C1 segment of cervical spinal cord (tissue), 14 donors: Measurements from ENCODE around the gene SPO11.

ENCODE experiments used
- DNase-seq, 14 donors: peaks; one replicate each; lab custom pipeline; 2025; lab: John Stamatoyannopoulos, UW

The SPO11 gene

DNA sequence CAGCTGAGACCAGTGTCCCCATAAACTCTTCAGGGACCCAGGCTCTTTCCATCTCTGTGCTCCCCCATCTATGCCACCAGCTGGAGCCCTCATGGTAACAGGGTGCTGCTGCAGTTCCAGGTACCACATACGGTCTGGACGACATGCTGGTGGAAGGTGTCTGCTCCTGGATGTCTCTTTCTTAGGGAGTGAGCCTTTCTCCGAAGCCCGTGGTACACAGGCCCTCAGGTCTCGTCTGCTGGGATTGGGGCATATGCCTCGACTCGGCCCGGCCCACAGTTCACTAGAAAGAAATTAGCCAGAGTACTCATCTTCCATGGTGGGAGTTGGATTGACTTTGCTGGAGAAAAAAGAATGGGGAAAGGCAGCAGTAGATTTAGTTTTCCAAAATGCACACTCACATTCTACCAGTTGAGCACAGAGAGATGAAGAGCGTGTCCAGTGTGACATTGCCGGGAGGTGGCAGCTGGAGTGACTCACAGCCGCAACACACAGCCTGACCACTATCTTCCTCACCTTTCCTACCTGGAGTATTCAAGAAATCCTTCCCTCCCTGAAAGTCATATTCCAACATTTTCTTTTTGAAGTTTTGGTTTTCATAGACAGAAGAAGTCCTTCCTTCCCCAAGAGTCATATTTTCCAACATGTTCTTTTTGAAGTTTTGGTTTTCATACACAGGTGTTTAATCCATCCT lies 18.6 kb upstream of the SPO11 start:
- no peak for DNase-seq

DNA sequence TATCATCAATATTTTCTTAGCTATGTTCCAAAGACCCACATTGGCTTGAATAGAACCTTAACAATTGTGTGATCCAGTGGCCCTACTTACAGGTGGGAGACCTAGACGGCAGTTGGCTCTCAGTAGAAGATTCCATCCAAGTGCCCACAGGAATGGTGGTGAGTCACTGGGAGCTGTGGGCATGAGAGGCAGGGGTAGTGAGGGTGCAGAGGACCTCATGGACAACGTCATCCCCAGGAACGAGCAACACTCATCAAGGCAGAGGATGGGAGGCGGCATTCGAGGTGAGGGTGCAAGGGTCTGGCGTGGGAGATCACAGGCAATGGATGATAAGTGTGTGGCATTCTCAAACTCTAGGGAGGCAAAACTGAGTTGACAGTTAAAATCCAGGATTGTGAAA lies 17.5 kb upstream of the SPO11 start:
- DNase-seq, result no peak

DNA sequence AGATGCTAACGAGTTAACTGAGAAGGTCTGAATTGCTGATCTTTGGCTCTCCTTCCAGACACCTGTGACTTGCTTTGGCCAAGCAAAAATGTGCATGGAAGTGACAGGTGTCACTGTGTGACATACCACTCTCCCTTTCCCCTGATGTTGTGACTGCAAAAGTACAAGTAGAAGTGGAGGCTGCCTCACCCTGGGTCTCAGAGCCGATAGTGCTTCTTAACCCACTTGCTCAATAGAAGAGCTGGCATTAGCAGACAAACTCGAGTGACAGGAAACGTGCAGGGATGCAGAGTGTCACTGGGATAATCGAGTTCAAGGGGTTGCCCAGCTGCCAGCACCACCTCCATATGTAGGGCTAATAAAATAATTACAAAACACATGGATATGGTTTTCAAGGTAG lies 16.4 kb upstream of the SPO11 start:
- no peak for DNase-seq

DNA sequence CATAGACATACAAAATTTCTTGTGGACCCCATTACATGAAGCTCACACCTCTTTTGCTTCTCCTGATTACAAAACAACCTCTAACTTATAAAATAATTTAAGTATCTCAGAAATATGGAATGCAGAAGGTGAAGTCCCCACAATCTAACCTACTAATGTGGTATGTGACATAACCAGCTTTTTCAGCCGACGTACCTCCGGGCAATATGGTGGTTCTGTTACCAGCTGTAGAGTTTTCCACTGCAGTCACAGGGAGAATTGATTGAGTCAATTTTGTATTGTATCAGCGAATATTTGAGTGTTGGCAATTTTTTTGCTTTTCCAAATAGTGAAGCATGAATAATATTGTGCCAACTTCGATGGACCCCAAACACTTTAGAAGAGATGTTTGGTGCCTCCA lies 15.7 kb upstream of the SPO11 start:
- DNase-seq, result no peak

DNA sequence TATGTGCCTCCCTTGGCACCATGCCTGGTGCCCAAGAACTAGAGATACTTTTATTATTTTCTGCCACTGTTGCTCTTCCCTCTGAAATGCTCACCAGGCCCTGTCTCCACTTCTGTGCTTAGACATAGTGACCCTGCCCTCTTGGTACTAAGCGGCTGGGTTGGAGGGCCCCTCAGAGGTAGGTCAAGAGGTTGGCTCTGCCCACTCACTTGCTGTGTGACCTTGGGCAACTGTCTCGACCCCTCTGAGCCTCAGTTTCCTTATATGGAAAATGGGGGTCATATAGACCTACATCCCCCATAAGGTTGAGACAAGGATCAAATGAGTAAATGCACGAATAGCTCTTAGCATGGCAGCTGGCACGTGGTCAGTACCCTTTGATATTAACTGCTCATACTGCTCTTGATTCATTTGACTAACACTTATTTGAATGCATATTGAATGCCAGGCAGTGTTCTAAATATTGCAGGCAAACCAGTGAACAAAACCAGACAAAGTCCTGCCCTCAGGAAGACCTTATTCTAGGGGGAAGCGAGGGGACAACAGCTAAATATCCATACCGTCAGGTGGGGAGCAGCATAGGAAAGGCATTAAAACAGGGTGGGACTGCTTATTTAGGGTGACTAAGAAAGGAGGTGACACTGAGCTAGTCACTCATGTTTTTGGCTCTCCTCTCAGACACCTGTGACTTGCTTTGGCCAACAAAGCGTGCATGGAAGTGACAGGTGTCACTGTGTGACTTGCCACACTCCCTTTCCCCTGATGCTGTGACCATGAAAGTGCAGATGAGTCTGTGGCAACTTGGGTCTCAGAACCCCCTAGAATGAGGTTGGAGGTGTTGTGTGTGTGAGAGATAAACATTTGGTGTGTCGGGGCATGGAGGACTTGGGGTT lies 14.3 kb upstream of the SPO11 start:
- DNase-seq, result no peak

DNA sequence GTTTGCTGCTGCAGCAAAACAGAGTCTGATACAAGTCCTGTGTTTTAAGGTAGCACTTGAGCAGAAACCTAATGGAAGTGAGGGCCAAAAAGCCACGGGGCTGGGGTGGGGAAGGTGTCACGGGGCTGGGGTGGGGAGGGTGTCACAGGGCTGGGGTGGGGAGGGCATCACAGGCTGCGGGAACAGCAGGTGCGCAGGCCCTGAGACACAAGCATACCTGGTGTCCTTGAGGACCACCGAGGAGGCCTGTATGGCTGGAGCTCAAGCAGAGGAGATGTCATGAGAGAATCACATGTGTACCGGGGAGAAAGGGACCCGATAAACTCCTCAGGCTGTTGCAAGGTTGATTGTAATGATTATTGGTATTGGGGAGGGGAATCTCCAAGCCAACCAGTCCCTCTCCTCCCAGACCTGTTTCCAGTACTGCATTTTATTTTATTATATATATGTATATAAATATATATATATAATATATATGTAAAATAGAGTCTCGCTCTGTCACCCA lies 13.6 kb upstream of the SPO11 start:
- DNase-seq, result no peak

DNA sequence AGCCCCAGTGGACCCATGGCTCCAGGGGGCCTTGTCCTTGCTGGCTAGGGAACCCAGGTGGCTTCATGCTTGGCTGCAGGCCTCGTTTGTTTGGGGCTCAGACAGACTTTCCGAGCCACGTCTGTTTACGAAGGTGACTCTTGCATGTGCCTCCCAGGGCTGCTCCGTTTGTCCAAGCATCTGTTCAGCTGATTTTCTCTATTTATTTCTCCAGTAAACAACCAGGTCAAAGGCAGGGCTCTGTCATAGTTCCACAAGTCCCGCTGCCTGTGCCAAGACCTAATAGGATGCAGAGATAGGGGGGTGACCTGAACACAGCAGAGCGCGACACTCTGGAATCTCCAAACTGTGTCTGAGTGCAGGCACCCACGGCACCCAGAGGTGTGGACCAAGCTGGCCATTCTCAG lies 12.8 kb upstream of the SPO11 start:
- DNase-seq, result no peak

DNA sequence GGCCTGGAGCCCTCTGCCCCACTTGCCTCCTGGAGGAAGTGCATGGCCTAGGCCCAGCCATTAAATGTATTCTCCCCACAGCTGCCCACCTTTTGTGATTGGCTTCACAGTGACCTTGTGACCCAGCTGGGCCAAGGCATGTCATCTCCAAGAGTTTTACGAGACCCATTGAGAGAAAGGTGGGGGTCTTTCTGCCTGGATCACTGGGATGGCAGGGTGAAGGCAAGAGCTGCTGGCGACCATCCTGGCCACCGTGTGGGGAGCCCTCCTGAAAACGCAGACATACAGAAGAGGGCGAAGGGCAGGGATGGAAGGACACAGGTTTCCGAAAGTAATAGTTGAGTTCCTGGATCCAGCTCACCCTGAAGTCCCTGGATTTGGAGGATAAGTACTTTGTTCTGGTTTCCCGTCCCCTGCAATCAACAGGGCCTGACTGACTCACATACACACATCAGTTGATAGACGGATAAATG lies 12.3 kb upstream of the SPO11 start:
- no peak for DNase-seq

DNA sequence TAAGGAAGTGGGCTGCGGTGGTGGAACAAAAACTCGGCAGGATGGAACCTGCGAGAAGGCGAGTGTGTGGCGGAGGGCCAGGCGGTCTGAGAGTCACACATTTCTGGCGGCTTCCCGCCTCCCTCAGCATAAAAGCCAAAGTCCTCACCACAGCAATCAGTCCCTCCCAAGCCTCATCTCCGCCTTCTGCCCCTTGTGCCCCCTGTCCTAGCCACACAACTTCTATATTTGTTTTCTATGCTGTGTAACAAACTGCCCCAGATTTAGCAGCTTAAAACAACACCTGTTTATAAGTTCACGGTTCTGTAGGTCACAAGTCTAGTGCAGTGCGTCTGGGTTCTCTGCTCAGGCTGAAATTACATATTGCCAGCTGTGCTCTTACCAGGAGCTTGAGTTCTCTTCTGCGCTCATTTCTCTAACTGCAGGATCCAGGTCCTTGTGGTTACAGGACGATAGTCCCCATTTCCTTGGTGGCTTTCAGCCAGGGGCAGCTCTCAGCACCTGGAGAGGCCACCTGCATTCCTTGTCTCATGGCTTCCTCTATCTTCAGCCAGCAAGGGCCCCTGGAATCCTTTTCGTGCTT lies 11.7 kb upstream of the SPO11 start:
- DNase-seq, result no peak

DNA sequence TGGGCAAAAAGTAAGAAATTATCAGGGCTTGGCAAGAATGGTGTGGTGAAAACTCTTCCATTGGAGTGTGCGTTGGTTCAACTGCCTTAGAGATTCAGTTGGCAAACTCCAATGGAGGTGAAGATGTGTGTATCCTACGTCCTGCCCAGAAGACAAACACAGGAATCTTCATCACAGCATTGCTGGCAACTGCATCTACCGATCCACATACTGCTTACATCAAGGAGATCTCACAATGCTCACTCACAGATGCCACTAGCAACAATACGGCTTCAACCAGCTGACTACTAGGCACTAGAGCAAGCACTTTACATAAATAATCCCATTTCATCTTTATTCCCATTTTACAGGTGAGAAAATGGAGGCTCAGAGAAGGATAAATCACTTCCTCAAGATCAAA lies 10.0 kb upstream of the SPO11 start:
- no peak for DNase-seq

DNA sequence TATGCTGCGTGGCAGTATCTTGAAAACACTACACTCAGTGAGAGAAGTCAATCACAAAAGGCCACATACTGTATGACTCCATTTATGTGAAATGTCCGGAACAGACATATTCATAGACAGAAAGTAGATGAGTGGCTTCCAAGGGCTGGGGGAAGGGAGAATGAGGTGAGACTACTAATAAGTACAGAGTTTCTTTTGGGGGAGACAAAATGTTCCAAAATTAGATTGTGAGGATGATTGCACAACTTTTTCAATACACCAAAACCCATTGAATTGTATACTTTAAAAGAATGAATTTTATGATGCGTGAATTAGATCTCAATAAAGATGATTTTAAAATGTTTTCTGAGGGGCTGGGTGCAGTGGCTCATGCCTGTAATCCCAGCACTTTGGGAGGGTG lies 9.2 kb upstream of the SPO11 start:
- no peak for DNase-seq

DNA sequence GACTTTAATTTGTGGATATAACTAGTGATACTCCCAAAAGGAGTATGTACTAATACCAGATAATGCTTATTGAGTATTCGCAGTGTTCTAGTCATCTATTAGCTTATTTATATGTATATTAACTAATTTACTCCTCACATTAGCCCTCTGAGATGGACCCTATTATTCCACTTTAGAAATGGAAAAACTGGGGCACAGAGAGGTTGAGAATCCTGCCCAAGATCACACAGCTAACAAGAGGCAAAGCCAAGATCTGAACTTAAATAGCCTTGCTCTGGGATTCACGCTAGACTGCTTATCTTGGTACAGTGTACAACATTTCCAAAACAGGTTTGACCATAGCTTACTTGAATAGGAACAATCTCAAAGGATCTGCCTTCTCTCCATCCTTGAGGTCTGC lies 8.5 kb upstream of the SPO11 start:
- no peak for DNase-seq

DNA sequence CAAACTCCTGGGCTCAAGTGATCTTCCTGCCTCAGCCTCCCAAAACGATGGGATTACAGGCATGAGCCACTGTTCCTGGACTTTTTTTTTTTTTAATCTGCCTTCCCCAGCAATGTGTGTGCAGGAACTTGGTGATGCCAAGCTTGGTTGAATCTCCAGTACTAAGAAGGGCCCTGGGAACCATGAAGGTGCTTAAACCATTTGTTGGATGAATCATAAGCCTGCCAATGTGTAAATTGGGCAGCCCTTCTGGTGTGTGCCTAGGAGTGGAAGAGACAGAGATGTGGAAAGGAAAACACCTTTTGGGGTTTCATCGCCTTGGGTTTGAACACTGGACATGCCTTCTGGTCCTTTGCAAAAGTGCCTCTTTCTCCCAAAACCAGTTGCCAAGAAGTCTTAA lies 7.1 kb upstream of the SPO11 start:
- no peak for DNase-seq

DNA sequence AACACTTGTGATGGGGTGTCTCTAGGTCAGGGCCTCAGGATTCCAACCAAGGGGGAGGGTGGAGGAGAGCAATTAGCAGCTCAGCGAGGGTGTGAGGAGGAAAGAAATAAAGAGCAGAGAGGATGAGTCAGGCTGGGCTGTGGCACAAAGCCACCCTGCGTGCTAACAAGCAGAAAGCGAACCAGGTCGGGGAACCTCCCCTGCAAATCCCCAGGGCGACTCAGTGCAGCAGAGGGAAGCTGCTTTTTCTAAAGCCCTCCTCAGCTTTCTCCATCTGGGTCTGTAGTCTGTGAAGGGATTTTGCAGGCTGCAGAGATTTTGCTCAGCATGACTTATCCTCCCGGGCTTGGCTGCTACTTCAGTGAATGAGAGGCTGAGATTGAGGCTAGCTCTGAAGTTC lies 6.6 kb upstream of the SPO11 start:
- DNase-seq, result peak in 3 of 14 donors; percentile 8 to 51 (median 46)

DNA sequence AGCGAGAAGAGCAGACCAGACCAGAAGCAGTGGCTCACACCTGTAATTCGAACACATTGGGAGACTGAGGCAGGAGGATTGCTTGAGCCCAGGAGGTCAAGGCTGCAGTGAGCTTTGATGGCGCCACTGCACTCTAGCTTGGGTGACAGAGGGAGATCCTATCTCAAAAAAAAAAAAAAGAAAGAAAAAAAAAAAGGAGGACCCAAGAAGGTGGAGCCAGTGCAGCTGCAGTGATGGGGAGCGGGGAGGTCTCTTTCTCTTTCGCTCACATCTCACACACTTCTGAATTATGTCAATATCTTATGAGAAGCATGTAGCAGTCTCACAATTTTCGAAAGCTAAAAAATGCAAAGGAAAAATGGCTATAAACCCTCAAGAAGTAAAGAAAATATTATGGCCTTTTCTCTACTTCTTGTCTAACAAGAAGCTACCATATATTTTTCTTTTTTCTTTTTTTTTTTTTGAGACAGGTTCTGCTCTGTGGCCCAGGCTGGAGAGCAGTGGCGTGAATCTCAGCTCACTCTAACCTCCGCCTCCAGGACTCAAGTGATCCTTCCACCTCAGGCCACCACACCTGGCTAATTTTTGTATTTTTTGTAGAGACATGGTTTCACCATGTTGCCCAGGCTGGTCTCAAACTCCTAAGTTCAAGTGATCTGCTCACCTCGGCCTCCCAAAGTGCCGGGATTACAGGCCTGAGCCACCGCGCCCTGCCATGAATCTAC lies 3.8 kb upstream of the SPO11 start:
- no peak for DNase-seq

DNA sequence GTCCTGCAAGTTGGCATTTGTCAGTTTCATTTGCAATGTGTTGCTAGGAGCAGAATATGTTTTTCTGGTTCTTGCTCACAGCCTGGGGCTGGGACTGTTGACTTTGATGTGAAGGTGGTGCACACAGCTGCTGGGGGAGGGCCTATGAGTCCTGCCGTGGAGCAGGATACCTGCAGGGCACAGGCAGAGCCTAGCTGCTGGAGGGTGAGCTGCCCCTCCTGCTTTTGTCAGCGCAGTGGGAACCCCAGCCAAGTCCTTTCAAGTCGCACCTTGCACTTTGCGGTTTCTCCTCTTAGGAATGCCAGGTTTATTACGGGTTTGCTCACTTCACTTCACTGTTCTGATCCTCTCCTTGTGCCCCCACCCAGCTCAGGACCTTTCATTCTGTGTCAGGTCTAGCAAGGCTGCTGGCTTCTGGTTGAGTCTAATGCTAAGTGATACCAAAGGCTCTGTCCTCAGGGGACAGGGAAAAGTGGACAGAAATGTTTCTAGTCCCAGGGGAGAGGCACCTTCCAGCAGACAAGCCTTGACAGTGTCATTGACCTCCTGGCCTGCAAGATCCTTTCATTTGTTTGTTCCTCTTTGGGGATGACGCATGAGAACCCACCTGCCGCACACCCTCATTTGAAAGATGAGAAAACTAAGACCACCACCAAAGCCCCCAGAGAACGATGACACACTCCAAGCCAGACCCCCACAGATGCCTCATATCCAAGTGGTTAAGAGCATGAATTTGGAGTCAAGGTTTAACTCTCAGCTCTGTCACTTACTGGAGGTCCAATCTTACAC lies 2.7 kb upstream of the SPO11 start:
- DNase-seq, result no peak

DNA sequence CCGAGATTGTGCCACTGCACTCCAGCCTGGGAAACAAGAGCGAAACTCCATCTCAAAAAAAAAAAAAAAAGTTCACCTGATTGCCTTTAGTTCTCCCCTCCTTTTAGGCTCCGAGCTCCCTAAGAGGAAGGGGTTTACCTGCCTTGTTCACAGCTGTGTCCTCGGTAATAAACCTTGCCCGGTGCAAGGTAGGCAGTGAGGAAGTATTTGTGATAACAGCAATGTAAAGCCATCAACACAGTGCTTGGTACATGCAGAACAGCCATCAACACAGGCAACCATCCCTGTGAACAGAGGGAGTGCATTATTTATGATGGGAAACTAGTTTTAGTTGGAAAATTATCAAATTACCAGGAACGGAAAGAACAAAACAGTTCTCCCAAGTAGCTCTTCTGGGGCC lies 1.8 kb upstream of the SPO11 start:
- no peak for DNase-seq

DNA sequence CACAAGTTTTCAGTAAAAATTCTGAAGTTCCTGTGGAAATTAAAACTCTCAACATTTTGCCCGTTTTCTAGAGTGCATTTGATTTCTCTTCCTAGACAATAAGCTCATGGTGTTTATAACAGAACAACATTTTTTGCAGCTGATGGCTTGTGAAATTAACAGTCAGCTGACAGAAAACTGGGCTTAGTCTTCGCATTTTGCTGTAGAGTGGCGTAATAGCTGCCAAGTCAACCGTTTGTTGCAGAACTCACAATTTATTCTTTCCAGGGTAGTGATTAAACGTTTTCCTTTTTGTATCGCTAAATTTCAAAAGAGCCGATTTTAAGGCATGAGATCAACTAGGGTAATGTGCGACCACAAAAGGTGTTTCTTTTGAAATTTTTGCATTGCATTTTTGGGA lies 1.4 kb downstream of the SPO11 start:
- no peak for DNase-seq

DNA sequence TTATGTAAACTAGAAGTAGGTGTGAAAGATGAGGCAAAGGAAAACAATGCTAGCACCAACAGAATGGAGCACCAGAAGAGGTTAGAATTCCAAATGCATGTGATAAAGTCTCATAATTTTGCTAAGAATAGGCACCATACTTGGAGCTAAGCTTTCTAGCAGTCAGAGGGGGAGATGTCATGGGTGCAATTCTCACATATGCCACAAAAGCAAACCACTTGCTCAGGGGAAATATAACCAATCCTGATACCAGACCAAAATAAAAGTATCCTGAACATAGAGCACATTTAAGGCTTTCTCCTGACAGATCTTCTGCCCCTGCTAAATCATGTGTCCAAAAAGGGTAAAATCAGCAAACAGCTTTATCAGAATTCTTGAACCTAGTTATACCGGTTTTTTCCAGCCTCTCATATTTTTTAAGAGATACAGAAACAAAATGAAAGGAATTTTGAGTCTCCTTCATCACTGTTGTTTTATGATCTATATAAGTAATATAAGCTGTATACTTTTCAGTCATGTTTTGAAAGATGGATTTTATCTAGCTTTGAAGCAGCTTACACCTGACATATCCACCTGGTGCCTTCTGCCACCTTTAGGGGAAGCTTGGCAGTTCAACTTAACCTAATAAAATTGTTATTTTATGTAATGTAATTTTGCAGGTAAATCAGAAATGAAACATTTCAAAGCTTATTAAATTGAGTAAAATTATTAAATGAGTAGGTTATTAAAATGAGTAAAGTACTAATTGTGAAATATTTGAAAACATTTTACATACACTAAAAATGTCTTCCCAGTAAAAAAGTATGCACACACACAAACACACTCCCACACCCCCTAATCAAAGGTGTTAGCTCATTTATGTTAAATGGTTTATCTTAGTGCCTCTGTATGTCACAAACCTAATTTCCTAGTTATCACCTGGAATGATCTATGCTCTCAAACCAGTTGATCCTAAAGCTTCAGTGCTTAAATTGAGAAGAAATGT lies 2.8 kb downstream of the SPO11 start:
- no peak for DNase-seq

DNA sequence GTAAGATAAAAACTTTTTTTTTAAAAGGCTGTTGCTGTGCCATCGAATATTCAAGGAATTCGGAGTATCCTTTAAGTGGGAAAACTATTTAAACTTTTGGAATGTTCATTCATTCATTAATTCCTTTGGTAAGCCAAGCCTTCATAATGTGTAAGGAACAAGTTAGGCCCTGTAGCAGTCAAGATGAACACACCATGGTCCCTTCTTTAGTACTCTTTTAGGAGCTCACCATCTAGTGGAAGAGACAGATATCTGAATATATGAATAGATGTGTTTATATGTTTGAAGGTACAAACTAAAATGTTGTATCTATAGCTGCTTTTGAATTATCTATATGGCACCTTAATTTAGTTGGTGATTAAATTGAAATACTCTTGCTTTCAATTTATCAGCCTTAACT lies 5.8 kb downstream of the SPO11 start:
- DNase-seq, result no peak
